GM12878 (cell line): ENCODE measurements around the gene MFSD12. TPM values are rescaled to one million over a fixed set of nuclear protein-coding genes. Genes with fewer than 3 reads are reported as not detected.

Experiments used
- ATAC-seq: fragments of 200-7000 bp; cut with Tn5 transposase; 3 replicates; pipeline ENCODE4 v1.9.1; 2020; ENCODE audit warnings: mild to moderate bottlenecking, moderate library complexity
- BruUV-seq: library from RNA; stranded (reverse); fragments of 400-500 nt; replicated peaks from 2 replicates; lab custom pipeline; 2021; lab: Mats Ljungman, UMichigan
- CTCF ChIA-PET: fragments of 300-600 bp; sonication (Branson Sonifier 250); formaldehyde crosslinking; extraction: SDS; loops from one replicate; lab custom pipeline; 2021; ENCODE audit warnings: inconsistent platforms; lab: Yijun Ruan, JAX
- POLR2A ChIA-PET: fragments of 350-600 bp; formaldehyde crosslinking; extraction: SDS; loops from one replicate; lab custom pipeline; 2021; ENCODE audit warnings: inconsistent platforms; lab: Charles Lee
- RAD21 ChIA-PET: fragments of 300-600 bp; sonication (Branson Sonifier 250); formaldehyde crosslinking; loops from one replicate; lab custom pipeline; 2023; ENCODE audit warnings: antibody characterized with exemption; ENCODE audit not compliant: unreplicated experiment; lab: Charles Lee
- SMC1A ChIA-PET: fragments of 300-600 bp; sonication (Branson Sonifier 250); formaldehyde crosslinking; loops from one replicate; lab custom pipeline; 2023; ENCODE audit not compliant: unreplicated experiment, uncharacterized antibody; lab: Charles Lee
- DNase-seq: peaks from one replicate; pipeline ENCODE4 v3.0.0-alpha.2; 2011; ENCODE audit warnings: low read depth, low spot score
- FAIRE-seq: peaks from 3 replicates; lab custom pipeline; 2011; peaks lifted over from hg19 to GRCh38; lab: Jason Lieb, UNC
- H2AFZ ChIP-seq: 2 replicates; pipeline ENCODE4 v1.6.0; 2011; ENCODE audit warnings: low read depth, low read length, control low read depth; ENCODE audit not compliant: control insufficient read depth
- H3K27ac ChIP-seq: 2 replicates; pipeline ENCODE4 v1.5.1; 2011; ENCODE audit warnings: control low read depth; ENCODE audit not compliant: control insufficient read depth, insufficient read depth
- H3K27me3 ChIP-seq, 2 experiments: replicated peaks in 1 of 2; 2 replicates each; pipeline versions ENCODE4 v1.6.0 to v1.6.1; 2011; ENCODE audit warnings: low read length in 1 of 2; ENCODE audit not compliant: control insufficient read depth in 2 of 2, insufficient read depth in 2 of 2
- H3K36me3 ChIP-seq, 2 experiments: 2 replicates each; pipeline ENCODE4 v1.5.1; 2011; ENCODE audit warnings: low read length in 1 of 2; ENCODE audit not compliant: control insufficient read depth in 2 of 2, insufficient read depth in 2 of 2
- H3K4me1 ChIP-seq: 2 replicates; pipeline ENCODE4 v1.6.1; 2011; ENCODE audit warnings: mild to moderate bottlenecking, low read length, moderate library complexity, mixed read lengths; ENCODE audit not compliant: control insufficient read depth, insufficient read depth
- H3K4me2 ChIP-seq: 2 replicates; pipeline ENCODE4 v1.6.0; 2011; ENCODE audit warnings: control low read depth; ENCODE audit not compliant: control insufficient read depth, insufficient read depth
- H3K4me3 ChIP-seq: fragments of 200-600 bp; sonication (generic); 2 replicates; pipeline ENCODE4 v1.5.1; 2016
- H3K79me2 ChIP-seq: 2 replicates; pipeline ENCODE4 v1.6.0; 2011; ENCODE audit warnings: low read length; ENCODE audit not compliant: control insufficient read depth, insufficient read depth
- H3K9ac ChIP-seq: 2 replicates; pipeline ENCODE4 v1.8.0; 2011; ENCODE audit warnings: low read length, control low read depth, mixed read lengths; ENCODE audit not compliant: control insufficient read depth, insufficient read depth
- H3K9me3 ChIP-seq: replicated peaks from 3 replicates; pipeline ENCODE4 v1.5.1; 2011; ENCODE audit warnings: mild to moderate bottlenecking, low read length; ENCODE audit not compliant: control insufficient read depth, insufficient read depth
- H4K20me1 ChIP-seq: 2 replicates; pipeline ENCODE4 v1.6.0; 2011; ENCODE audit not compliant: control insufficient read depth, insufficient read depth
- ASH2L ChIP-seq: fragments of 300-600, 200-600 bp; sonication (generic); IDR thresholded peaks from 2 replicates; pipeline ENCODE4 v1.6.1; 2017; ENCODE audit warnings: low read depth, mild to moderate bottlenecking, borderline replicate concordance
- CHD2 ChIP-seq: IDR thresholded peaks from 2 replicates; pipeline ENCODE4 v1.6.1; 2011; ENCODE audit warnings: low read depth, low read length, improper control_type of control experiment, borderline replicate concordance
- EED ChIP-seq: sonication (generic); IDR thresholded peaks from 2 replicates; pipeline ENCODE4 v1.6.1; 2016; ENCODE audit warnings: antibody characterized with exemption, low read depth
- KDM1A ChIP-seq: fragments of 200-600 bp; sonication (generic); IDR thresholded peaks from 2 replicates; pipeline ENCODE4 v1.6.1; 2016; ENCODE audit warnings: borderline replicate concordance
- NR2C2 ChIP-seq: IDR thresholded peaks from 2 replicates; pipeline ENCODE4 v1.6.1; 2011; ENCODE audit warnings: borderline replicate concordance, low read depth; ENCODE audit not compliant: control insufficient read depth, insufficient read length
- PRDM15 ChIP-seq: fragments of 450-650 bp; formaldehyde crosslinking; IDR thresholded peaks from 2 replicates; pipeline ENCODE4 v1.4.0; 2020; ENCODE audit warnings: mild to moderate bottlenecking, moderate library complexity
- RBBP5 ChIP-seq: fragments of 200-600 bp; sonication (generic); conservative IDR thresholded peaks from 2 replicates; pipeline ENCODE4 v1.6.1; 2016
- RCOR1 ChIP-seq: conservative IDR thresholded peaks from 2 replicates; pipeline ENCODE4 v1.6.1; 2012; ENCODE audit warnings: low read depth, low read length, improper control_type of control experiment
- RFX5 ChIP-seq: IDR thresholded peaks from 2 replicates; pipeline ENCODE4 v1.6.1; 2011; ENCODE audit warnings: low read depth, low read length, improper control_type of control experiment
- SUZ12 ChIP-seq: fragments of 200-600 bp; sonication (generic); IDR thresholded peaks from one replicate; pipeline ENCODE4 v1.6.1; 2018; ENCODE audit warnings: antibody characterized with exemption, mild to moderate bottlenecking; ENCODE audit not compliant: unreplicated experiment
- USF1 ChIP-seq: IDR thresholded peaks from 2 replicates; pipeline ENCODE4 v1.6.1; 2011; ENCODE audit warnings: borderline replicate concordance, low read depth, mild to moderate bottlenecking, moderate library complexity, mixed read lengths, low read length; ENCODE audit not compliant: insufficient read depth; ENCODE audit errors: extremely low read length
- WRNIP1 ChIP-seq: IDR thresholded peaks from 2 replicates; pipeline ENCODE4 v1.6.1; 2011; ENCODE audit warnings: low read depth, low read length, improper control_type of control experiment, borderline replicate concordance
- ZBTB33 ChIP-seq: fragments of 450-650 bp; IDR thresholded peaks from 2 replicates; pipeline ENCODE4 v1.6.1; 2017; ENCODE audit warnings: mild to moderate bottlenecking
- ZNF24 ChIP-seq: fragments of 450-650 bp; IDR thresholded peaks from 2 replicates; pipeline ENCODE4 v1.6.1; 2017; ENCODE audit warnings: antibody characterized with exemption, mild to moderate bottlenecking
- WGBS: methylation state at CpG from one replicate; pipeline ENCODE4 v1.1.6; 2016; ENCODE audit warnings: low lambda C conversion rate; ENCODE audit not compliant: insufficient replicate concordance, insufficient coverage; ENCODE audit errors: missing lambda C conversion rate; 5-methylcytosine and 5-hydroxymethylcytosine counted together
- in situ Hi-C: fragments of 300-500 bp; cut with MboI; formaldehyde crosslinking; loops from 9 replicates; pipeline ENCODE4 v1.14.3; 2018; ENCODE audit warnings: mixed read lengths
- intact Hi-C: fragments of 100-400 bp; cut with micrococcal nuclease; formaldehyde crosslinking; loops from one replicate; pipeline ENCODE4 v1.14.2; 2022; ENCODE audit not compliant: unreplicated experiment
- polyA plus RNA-seq, 11 experiments: library from polyadenylated mRNA; depleted of rRNA in 4 of 11; unstranded in 6 of 11; stranded (reverse) in 5 of 11; fragments of >200 nt; fragmentation: Nextera tagmentation in 4 of 11; fragmentation: Illumina TruSeq in 1 of 11; extraction: Ambion mirVana in 4 of 11; extraction: Trizol in 1 of 11; gene quantifications; 1 replicate in 1 of 11; 2 replicates in 10 of 11; pipeline versions ENCODE4 v1.2.1 to v1.2.3, GENCODE V29; 2011 to 2016; ENCODE audit warnings: inconsistent platforms in 2 of 11, missing spikeins in 2 of 11, low read depth in 1 of 11
- total RNA-seq, 4 experiments: library from RNA; depleted of rRNA in 3 of 4; stranded (reverse); fragments of >200 nt in 3 of 4; fragmentation: Illumina TruSeq in 1 of 4; extraction: Trizol in 1 of 4; gene quantifications; 2 replicates each; pipeline versions ENCODE4 v1.2.1 to v1.2.3, GENCODE V29; 2013 to 2021

MFSD12 gene
- total and polyA plus RNA-seq, 10 of the 15 experiments (the other 5 are each of a cell fraction or from before 2014, with no cell fraction given): 0.58 to 65.9 (median 16.8) TPM

GRCh38 chr19:3603121-3603811 is 45.9 kb upstream of the MFSD12 start:
- SMC1A ChIA-PET: no interaction called here
- intact Hi-C loops (no loop called here), in situ Hi-C loops (no loop called here)
- Histone ChIP-seq H3K79me2 (no peaks in the 10 kb centered on the region), H3K9ac (no peak overlapping the region), H4K20me1 (no peaks in the 10 kb centered on the region), H3K27me3 (no peaks in the 10 kb centered on the region), H3K4me3 (no peak overlapping the region), H3K36me3 (no peaks in the 10 kb centered on the region), H3K4me1 (peaks cover 12% of the 10 kb centered on the region), H3K27ac (no peak overlapping the region), H2AFZ (no peak overlapping the region), H3K4me2 (no peak overlapping the region), H3K9me3 (no peaks in the 10 kb centered on the region)
- BruUV-seq: no TSS peak
- POLR2A ChIA-PET: interaction anchor here (0.7 kb wide), 1 partner anchor 56 kb away, joined by 4 read pairs; no protein-coding TSS in a partner anchor
- ATAC-seq: no peak
- FAIRE-seq: no peak
- RAD21 ChIA-PET: no interaction called here
- DNase-seq: no peak
- 78% methylated on average over 23 of the region's 23 CpGs for WGBS
- CTCF ChIA-PET: no interaction called here
- TF ChIP-seq EED: no peak
- TF ChIP-seq ZBTB33: no peak
- TF ChIP-seq ZNF24: no peak
- TF ChIP-seq NR2C2: no peak
- no peak for TF ChIP-seq ASH2L
- TF ChIP-seq PRDM15 (CRISPR knock-in tag): no peak
- no peak for TF ChIP-seq RBBP5
- no peak for TF ChIP-seq CHD2
- TF ChIP-seq SUZ12: no peak
- TF ChIP-seq RFX5: no peak
- TF ChIP-seq USF1: no peak
- TF ChIP-seq WRNIP1: no peak
- TF ChIP-seq KDM1A: no peak
- no peak for TF ChIP-seq RCOR1
